Fibroblast of lung (primary cell): ENCODE measurements around the gene TSPAN16. TPM values are rescaled to one million over a fixed set of nuclear protein-coding genes. Genes with fewer than 3 reads are reported as not detected.

ENCODE experiments used
- DNase-seq, 2 donors: peaks; one replicate each; pipeline versions ENCODE4 v3.0.0 to v3.0.0-alpha.2; 2010; ENCODE audit warnings: low read depth in 2 of 2
- H2AFZ ChIP-seq: 2 replicates; pipeline ENCODE4 v1.5.1; 2012; ENCODE audit warnings: low read length, control low read depth, inconsistent platforms
- H3K27ac ChIP-seq: 2 replicates; pipeline ENCODE4 v1.5.1; 2011; ENCODE audit warnings: low read length, control low read depth; ENCODE audit not compliant: insufficient read depth
- H3K27me3 ChIP-seq: 2 replicates; pipeline ENCODE4 v1.5.1; 2011; ENCODE audit warnings: mild to moderate bottlenecking, low read length; ENCODE audit not compliant: control insufficient read depth, insufficient read depth
- H3K36me3 ChIP-seq: 2 replicates; pipeline ENCODE4 v1.5.1; 2011; ENCODE audit warnings: low read length; ENCODE audit not compliant: control insufficient read depth, insufficient read depth
- H3K4me1 ChIP-seq: 2 replicates; pipeline ENCODE4 v1.5.1; 2011; ENCODE audit warnings: low read length; ENCODE audit not compliant: control insufficient read depth, insufficient read depth; ENCODE audit errors: extremely low read depth
- H3K4me2 ChIP-seq: 2 replicates; pipeline ENCODE4 v1.5.1; 2011; ENCODE audit warnings: low read length, control low read depth; ENCODE audit not compliant: insufficient read depth; ENCODE audit errors: extremely low read depth
- H3K4me3 ChIP-seq, 4 experiments: fragments of 200-600 bp in 1 of 4; sonication (generic) in 1 of 4; replicated peaks in 1 of 4; 2 replicates each; pipeline ENCODE4 v1.5.1; 2011 to 2016; ENCODE audit warnings: low read length in 4 of 4, low read depth in 3 of 4, mild to moderate bottlenecking in 3 of 4, control low read depth in 2 of 4, inconsistent platforms in 1 of 4, mixed read lengths in 1 of 4; ENCODE audit not compliant: insufficient read depth in 1 of 4; ENCODE audit errors: control extremely low read depth in 1 of 4
- H3K79me2 ChIP-seq: 2 replicates; pipeline ENCODE4 v1.5.1; 2012; ENCODE audit warnings: mild to moderate bottlenecking, low read length, inconsistent platforms; ENCODE audit not compliant: control insufficient read depth, insufficient read depth
- H3K9ac ChIP-seq: 2 replicates; pipeline ENCODE4 v1.5.1; 2011; ENCODE audit warnings: mild to moderate bottlenecking, low read length, control low read depth; ENCODE audit not compliant: insufficient read depth
- H3K9me3 ChIP-seq: 2 replicates; pipeline ENCODE4 v1.5.1; 2012; ENCODE audit warnings: low read depth, low read length; ENCODE audit not compliant: control insufficient read depth, insufficient read depth
- H4K20me1 ChIP-seq: 2 replicates; pipeline ENCODE4 v1.5.1; 2011; ENCODE audit warnings: low read length; ENCODE audit not compliant: control insufficient read depth, insufficient read depth; ENCODE audit errors: extremely low read depth
- CTCF ChIP-seq, 2 donors: IDR thresholded peaks in 1 of 2; conservative IDR thresholded peaks in 1 of 2; 1 replicate in 1 of 2; 2 replicates in 1 of 2; pipeline ENCODE4 v1.5.1; 2011 to 2012; ENCODE audit warnings: low read length in 2 of 2, control low read depth in 1 of 2, inconsistent platforms in 1 of 2, low read depth in 1 of 2, mild to moderate bottlenecking in 1 of 2
- EZH2 ChIP-seq: IDR thresholded peaks from 2 replicates; pipeline ENCODE4 v1.5.1; 2012; ENCODE audit warnings: low read length, control low read depth, mild to moderate bottlenecking; ENCODE audit errors: missing control alignments
- polyA plus RNA-seq, 2 donors: library from polyadenylated mRNA; depleted of rRNA in 1 of 2; stranded (reverse) in 1 of 2; unstranded in 1 of 2; fragments of >200 nt; gene quantifications; 2 replicates each; pipeline ENCODE4 v1.2.1, GENCODE V29; 2011 to 2012; ENCODE audit warnings: missing spikeins in 1 of 2
- total RNA-seq: library from RNA; depleted of rRNA; stranded (reverse); fragments of >200 nt; gene quantifications from 2 replicates; pipeline ENCODE4 v1.2.1, GENCODE V29; 2014

TSPAN16 gene
- total and polyA plus RNA-seq, 2 donors (not counting 1 experiment from before 2014, with no cell fraction given) = not detected

DNA sequence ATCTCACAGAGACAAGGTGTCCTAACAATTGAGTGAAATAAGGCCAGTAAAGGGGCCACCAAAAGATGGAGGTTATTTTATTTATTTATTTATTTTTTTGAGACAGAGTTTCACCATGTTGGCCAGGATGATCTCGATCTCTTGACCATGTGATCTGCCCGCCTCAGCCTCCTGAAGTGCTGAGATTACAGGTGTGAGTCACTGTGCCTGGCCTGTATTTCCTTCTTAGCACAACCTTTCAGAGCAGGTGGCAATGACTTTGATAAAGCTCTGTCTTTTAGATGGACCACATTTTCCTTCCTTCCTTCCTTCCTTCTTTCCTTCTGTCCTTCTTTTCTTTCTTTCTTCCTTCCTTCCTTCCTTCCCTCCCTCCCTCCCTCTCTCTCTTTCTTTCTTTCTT is 22.7 kb upstream of the TSPAN16 start:
- no peak overlapping the region for H3K4me2 ChIP-seq
- no peaks in the 10 kb centered on the region for H4K20me1 ChIP-seq
- peaks cover 8% of the 10 kb centered on the region for H3K4me1 ChIP-seq
- H3K27ac ChIP-seq = no peak overlapping the region
- no peaks in the 10 kb centered on the region for H3K9me3 ChIP-seq
- TF ChIP-seq EZH2 (no peak), CTCF (conservative IDR thresholded peaks at IDR 0.05 in 1 of 2, IDR thresholded peaks at IDR 0.05 in 1 of 2; ENCODE audit: low read depth in 1 of 2, low read length in 2 of 2) (no peak)
- H2AFZ ChIP-seq = no peak overlapping the region
- H3K4me3 ChIP-seq = no peak overlapping the region
- H3K27me3 ChIP-seq = no peaks in the 10 kb centered on the region
- no peaks in the 10 kb centered on the region for H3K36me3 ChIP-seq
- no peaks in the 10 kb centered on the region for H3K79me2 ChIP-seq
- no peak overlapping the region for H3K9ac ChIP-seq
- DNase-seq = no peak

DNA sequence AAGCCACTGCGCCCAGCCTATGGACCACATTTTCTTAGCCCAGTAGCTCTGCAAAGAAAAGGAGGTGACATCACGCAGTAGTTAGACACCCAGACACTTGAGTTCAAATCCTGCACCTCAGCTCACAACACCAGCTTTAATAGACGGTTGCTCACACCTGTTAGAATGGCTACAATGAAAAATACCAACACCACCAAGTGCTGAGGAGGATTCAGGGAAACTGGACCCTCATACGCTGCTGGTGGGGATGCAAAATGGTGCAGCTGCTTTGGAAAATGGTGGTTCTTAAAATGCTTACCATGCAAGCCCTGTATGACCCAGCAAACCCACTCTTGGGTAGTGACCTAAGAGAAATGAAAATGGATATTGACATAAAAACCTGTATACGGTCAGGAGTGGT is 22.0 kb upstream of the TSPAN16 start:
- H3K9ac ChIP-seq = no peak overlapping the region
- no peak overlapping the region for H2AFZ ChIP-seq
- no peak overlapping the region for H3K4me3 ChIP-seq
- H3K27ac ChIP-seq = no peak overlapping the region
- H3K79me2 ChIP-seq = no peaks in the 10 kb centered on the region
- no peaks in the 10 kb centered on the region for H3K36me3 ChIP-seq
- H4K20me1 ChIP-seq = no peaks in the 10 kb centered on the region
- TF ChIP-seq CTCF (conservative IDR thresholded peaks at IDR 0.05 in 1 of 2, IDR thresholded peaks at IDR 0.05 in 1 of 2; ENCODE audit: low read depth in 1 of 2, low read length in 2 of 2) (no peak), EZH2 (no peak)
- no peaks in the 10 kb centered on the region for H3K9me3 ChIP-seq
- no peak for DNase-seq
- H3K27me3 ChIP-seq = no peaks in the 10 kb centered on the region
- peaks cover 5% of the 10 kb centered on the region for H3K4me1 ChIP-seq
- H3K4me2 ChIP-seq = no peak overlapping the region

GRCh38 chr19:11274533-11275086 is 21.4 kb upstream of the TSPAN16 start:
- Histone ChIP-seq H3K9ac (no peak overlapping the region), H3K4me3 (no peak overlapping the region), H3K27ac (no peak overlapping the region), H3K4me1 (no peaks in the 10 kb centered on the region), H3K4me2 (no peak overlapping the region), H2AFZ (no peak overlapping the region), H3K9me3 (no peaks in the 10 kb centered on the region), H4K20me1 (no peaks in the 10 kb centered on the region), H3K36me3 (no peaks in the 10 kb centered on the region), H3K79me2 (no peaks in the 10 kb centered on the region), H3K27me3 (no peaks in the 10 kb centered on the region)
- no peak for TF ChIP-seq EZH2
- no peak for TF ChIP-seq CTCF (conservative IDR thresholded peaks at IDR 0.05 in 1 of 2, IDR thresholded peaks at IDR 0.05 in 1 of 2; ENCODE audit: low read depth in 1 of 2, low read length in 2 of 2)
- no peak for DNase-seq
